ENCODE data around the gene TMEM163.

DNA sequence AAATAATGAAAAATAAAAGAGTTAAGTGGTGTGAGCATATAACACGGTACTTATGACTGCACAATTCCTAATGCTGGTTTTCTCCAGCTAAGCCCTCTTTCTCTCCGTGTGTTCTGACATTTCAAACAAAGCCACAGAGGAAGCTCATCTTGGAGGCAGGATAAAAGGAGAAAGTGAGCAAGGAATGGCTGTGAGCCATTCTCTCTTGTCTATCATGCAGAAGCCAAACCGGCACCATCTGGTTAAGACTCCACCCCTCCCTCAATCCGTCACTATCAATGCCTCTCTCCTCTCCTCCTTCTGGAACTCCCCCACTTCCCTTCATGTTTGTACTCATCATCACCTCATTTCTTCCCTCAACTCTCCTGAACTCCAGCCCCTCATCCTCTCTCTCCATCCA lies 210.4 kb downstream of the TMEM163 start:
- TF ChIP-seq AEBP2 (tag by site-specific recombination; IDR thresholded peaks at IDR 0.05; ENCODE audit: borderline replicate concordance), result no peak
- TF ChIP-seq ZNF791 (tag by site-specific recombination; IDR thresholded peaks at IDR 0.05), result no peak
- TF ChIP-seq CTCF (tag by site-specific recombination; IDR thresholded peaks at IDR 0.05), result no peak
- no peak for TF ChIP-seq ZNF157 (tag by site-specific recombination; IDR thresholded peaks at IDR 0.05)
- TF ChIP-seq, protein P1, sequence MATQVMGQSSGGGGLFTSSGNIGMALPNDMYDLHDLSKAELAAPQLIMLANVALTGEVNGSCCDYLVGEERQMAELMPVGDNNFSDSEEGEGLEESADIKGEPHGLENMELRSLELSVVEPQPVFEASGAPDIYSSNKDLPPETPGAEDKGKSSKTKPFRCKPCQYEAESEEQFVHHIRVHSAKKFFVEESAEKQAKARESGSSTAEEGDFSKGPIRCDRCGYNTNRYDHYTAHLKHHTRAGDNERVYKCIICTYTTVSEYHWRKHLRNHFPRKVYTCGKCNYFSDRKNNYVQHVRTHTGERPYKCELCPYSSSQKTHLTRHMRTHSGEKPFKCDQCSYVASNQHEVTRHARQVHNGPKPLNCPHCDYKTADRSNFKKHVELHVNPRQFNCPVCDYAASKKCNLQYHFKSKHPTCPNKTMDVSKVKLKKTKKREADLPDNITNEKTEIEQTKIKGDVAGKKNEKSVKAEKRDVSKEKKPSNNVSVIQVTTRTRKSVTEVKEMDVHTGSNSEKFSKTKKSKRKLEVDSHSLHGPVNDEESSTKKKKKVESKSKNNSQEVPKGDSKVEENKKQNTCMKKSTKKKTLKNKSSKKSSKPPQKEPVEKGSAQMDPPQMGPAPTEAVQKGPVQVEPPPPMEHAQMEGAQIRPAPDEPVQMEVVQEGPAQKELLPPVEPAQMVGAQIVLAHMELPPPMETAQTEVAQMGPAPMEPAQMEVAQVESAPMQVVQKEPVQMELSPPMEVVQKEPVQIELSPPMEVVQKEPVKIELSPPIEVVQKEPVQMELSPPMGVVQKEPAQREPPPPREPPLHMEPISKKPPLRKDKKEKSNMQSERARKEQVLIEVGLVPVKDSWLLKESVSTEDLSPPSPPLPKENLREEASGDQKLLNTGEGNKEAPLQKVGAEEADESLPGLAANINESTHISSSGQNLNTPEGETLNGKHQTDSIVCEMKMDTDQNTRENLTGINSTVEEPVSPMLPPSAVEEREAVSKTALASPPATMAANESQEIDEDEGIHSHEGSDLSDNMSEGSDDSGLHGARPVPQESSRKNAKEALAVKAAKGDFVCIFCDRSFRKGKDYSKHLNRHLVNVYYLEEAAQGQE (tag by site-specific recombination; IDR thresholded peaks at IDR 0.05), result no peak
- no peak for TF ChIP-seq ZBTB7A (tag by site-specific recombination; IDR thresholded peaks at IDR 0.05; ENCODE audit: low read depth)
- TF ChIP-seq PRDM4 (tag by site-specific recombination; IDR thresholded peaks at IDR 0.05), result no peak
- TF ChIP-seq ZNF354C (tag by site-specific recombination; IDR thresholded peaks at IDR 0.05; ENCODE audit: borderline replicate concordance, low read depth), result no peak
- no peak for TF ChIP-seq GLI2 (tag by site-specific recombination; IDR thresholded peaks at IDR 0.05; ENCODE audit: borderline replicate concordance, low read depth)
